ENCODE results near the gene PSD2. TPM values are rescaled to one million over a fixed set of nuclear protein-coding genes. Genes with fewer than 3 reads are reported as not detected.
A peak's percentile ranks its signal among the peaks of the same experiment; 100 is the strongest.

The PSD2 gene
- polyA plus RNA-seq, 3 donors, result not detected

DNA sequence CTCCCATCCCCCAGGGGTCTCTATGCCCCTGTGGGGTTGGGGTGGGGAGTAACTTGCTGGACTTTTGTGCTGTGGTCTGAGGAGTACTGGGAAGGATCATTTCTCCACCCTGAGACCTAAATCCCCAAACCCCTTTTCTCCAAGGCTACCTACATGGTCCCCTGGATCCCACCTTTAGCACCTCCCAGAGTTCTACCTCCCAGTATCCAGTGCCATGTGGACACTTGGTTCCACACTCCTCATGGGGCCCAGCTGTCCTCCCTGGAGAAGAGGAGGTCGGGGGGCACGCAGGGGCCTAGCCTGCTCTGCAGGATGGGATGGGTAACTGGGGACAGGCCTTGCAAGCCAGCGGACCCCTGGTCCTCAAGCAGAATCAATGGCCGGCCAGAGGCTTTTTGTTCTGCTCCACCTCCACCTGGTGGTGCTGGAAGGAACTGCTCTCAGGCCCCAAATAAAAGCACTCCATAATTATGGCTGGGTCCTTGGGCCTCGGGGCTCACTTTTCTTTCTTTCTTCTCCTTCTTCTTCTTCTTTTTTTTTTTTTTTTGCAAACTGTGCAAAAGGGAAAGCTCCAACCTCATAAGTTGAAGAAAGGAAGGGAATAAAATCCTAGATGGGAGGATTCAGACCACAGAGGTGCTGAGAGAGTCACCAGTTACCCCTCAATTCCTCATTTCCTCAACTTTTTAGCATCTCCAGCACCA lies 68.4 kb downstream of the PSD2 start:
- Histone ChIP-seq H3K9ac (ENCODE audit: insufficient read depth, low read length, poor library complexity, severe bottlenecking) (no peak overlapping the region), H3K27ac (ENCODE audit: low read depth in 1 of 2, low read length in 2 of 2) (no peak overlapping the region), H3K9me3 (replicated peaks in 1 of 2; ENCODE audit: control insufficient read depth in 1 of 2, insufficient read depth in 1 of 2, low read length in 2 of 2) (no peaks in the 10 kb centered on the region), H3K79me2 (ENCODE audit: insufficient read depth, low read length) (no peaks in the 10 kb centered on the region), H4K20me1 (ENCODE audit: insufficient read depth, low read length) (no peaks in the 10 kb centered on the region), H3K4me1 (ENCODE audit: control insufficient read depth in 1 of 2, insufficient read depth in 2 of 2, low read length in 2 of 2) (no peaks in the 10 kb centered on the region), H3K4me3 (replicated peaks in 1 of 3; ENCODE audit: low read depth in 2 of 3, low read length in 3 of 3) (no peak overlapping the region), H3K27me3 (ENCODE audit: control insufficient read depth in 2 of 2, insufficient read depth in 2 of 2, low read length in 2 of 2) (no peaks in the 10 kb centered on the region), H3K4me2 (replicated peaks; ENCODE audit: extremely low read depth, low read length, poor library complexity, severe bottlenecking) (no peak overlapping the region), H2AFZ (ENCODE audit: insufficient read depth, low read depth, low read length, poor library complexity, severe bottlenecking) (no peak overlapping the region), H3K36me3 (replicated peaks in 1 of 2; ENCODE audit: control insufficient read depth in 1 of 2, insufficient read depth in 2 of 2, low read length in 2 of 2) (no peaks in the 10 kb centered on the region)
- intact Hi-C loops (cut with micrococcal nuclease), result loop anchor here (2.0 to 5.0 kb wide), 2 partner anchors 72 to 77 kb away; no protein-coding TSS in a partner anchor
- WGBS (ENCODE audit: insufficient coverage), result 13% methylated on average over 4 of the region's 5 CpGs
- Mint-ChIP-seq H3K4me3 (no peak overlapping the region), H3K27me3 (ENCODE audit: low read depth in 3 of 3) (peaks cover 6 to 14% (median 13%) of the 10 kb centered on the region in 3 donors), H3K27ac (no peak overlapping the region), H3K4me1 (peaks cover 2% of the 10 kb centered on the region), H3K9me3 (no peaks in the 10 kb centered on the region), H3K36me3 (no peaks in the 10 kb centered on the region)
- peak in 2 of 3 donors; percentile 18 to 40 for DNase-seq
- TF ChIP-seq, protein P1, sequence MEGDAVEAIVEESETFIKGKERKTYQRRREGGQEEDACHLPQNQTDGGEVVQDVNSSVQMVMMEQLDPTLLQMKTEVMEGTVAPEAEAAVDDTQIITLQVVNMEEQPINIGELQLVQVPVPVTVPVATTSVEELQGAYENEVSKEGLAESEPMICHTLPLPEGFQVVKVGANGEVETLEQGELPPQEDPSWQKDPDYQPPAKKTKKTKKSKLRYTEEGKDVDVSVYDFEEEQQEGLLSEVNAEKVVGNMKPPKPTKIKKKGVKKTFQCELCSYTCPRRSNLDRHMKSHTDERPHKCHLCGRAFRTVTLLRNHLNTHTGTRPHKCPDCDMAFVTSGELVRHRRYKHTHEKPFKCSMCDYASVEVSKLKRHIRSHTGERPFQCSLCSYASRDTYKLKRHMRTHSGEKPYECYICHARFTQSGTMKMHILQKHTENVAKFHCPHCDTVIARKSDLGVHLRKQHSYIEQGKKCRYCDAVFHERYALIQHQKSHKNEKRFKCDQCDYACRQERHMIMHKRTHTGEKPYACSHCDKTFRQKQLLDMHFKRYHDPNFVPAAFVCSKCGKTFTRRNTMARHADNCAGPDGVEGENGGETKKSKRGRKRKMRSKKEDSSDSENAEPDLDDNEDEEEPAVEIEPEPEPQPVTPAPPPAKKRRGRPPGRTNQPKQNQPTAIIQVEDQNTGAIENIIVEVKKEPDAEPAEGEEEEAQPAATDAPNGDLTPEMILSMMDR (IDR thresholded peaks at IDR 0.05), result peak; percentile 90

DNA sequence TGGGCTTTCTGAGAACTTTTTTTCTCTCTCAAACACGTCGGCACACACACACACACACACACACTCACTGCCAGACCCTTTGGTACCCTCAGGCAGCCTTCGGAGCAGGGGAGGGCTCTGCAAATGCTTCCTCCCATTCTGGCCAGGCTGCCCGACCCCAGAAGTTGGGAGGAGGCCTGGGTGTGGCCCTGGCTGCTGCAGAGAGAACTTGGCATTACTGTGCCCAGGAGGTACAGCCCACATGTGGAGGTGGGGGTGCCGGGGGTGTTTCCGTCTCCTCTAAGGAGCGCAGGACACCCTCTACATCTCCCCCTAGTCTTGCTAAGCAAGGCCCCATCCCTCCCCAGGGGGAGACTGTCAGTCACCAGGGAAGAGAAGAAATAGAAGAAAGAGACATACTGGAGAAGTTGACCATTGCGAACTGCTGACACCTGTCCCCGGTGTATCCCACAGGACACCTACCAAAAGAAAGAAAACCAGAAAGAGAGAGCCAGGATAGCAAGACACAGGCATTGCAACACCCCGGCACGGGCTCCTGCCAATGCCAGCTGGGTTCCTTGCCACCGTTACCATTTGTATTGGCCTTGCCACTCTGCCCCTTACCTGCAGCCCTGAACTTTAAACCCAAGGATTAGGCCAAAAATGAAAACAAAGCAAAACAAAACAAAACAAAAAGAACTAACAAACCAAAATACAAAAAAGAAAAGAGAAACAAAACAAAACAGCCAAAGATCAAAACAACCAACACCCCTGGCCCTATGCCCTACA lies 69.3 kb downstream of the PSD2 start:
- intact Hi-C loops (cut with micrococcal nuclease), result loop anchor here (2.0 to 5.0 kb wide), 2 partner anchors 73 to 78 kb away; no protein-coding TSS in a partner anchor
- Mint-ChIP-seq H3K9me3 (no peaks in the 10 kb centered on the region), H3K27ac (no peak overlapping the region), H3K4me3 (no peak overlapping the region), H3K4me1 (peaks cover 4% of the 10 kb centered on the region), H3K27me3 (ENCODE audit: low read depth in 3 of 3) (peaks cover 4 to 13% (median 12%) of the 10 kb centered on the region in 3 donors), H3K36me3 (no peaks in the 10 kb centered on the region)
- Histone ChIP-seq H3K79me2 (ENCODE audit: insufficient read depth, low read length) (no peaks in the 10 kb centered on the region), H3K4me1 (ENCODE audit: control insufficient read depth in 1 of 2, insufficient read depth in 2 of 2, low read length in 2 of 2) (no peaks in the 10 kb centered on the region), H3K36me3 (replicated peaks in 1 of 2; ENCODE audit: control insufficient read depth in 1 of 2, insufficient read depth in 2 of 2, low read length in 2 of 2) (no peaks in the 10 kb centered on the region), H3K9ac (ENCODE audit: insufficient read depth, low read length, poor library complexity, severe bottlenecking) (no peak overlapping the region), H3K27ac (ENCODE audit: low read depth in 1 of 2, low read length in 2 of 2) (no peak overlapping the region), H3K9me3 (replicated peaks in 1 of 2; ENCODE audit: control insufficient read depth in 1 of 2, insufficient read depth in 1 of 2, low read length in 2 of 2) (no peaks in the 10 kb centered on the region), H3K27me3 (ENCODE audit: control insufficient read depth in 2 of 2, insufficient read depth in 2 of 2, low read length in 2 of 2) (no peaks in the 10 kb centered on the region), H3K4me3 (replicated peaks in 1 of 3; ENCODE audit: low read depth in 2 of 3, low read length in 3 of 3) (no peak overlapping the region), H2AFZ (ENCODE audit: insufficient read depth, low read depth, low read length, poor library complexity, severe bottlenecking) (no peak overlapping the region), H4K20me1 (ENCODE audit: insufficient read depth, low read length) (no peaks in the 10 kb centered on the region), H3K4me2 (replicated peaks; ENCODE audit: extremely low read depth, low read length, poor library complexity, severe bottlenecking) (no peak overlapping the region)
- no peak for DNase-seq
- 97% methylated on average over 6 of the region's 12 CpGs for WGBS (ENCODE audit: insufficient coverage)
- TF ChIP-seq, protein P1 (IDR thresholded peaks at IDR 0.05), result no peak
